Measurements from ENCODE around the gene UBE4A. TPM values are rescaled to one million over a fixed set of nuclear protein-coding genes. Genes with fewer than 3 reads are reported as not detected.

Gene UBE4A
- total and polyA plus RNA-seq, 2 donors (not counting 3 experiments of a cell fraction or from before 2014, with no cell fraction given) = 13.3 to 40.2 TPM

- CTCF ChIA-PET = interaction anchor here (0.7 to 1.8 kb wide), 2 partner anchors 145 kb away, joined by 3 to 6 read pairs; no protein-coding TSS in a partner anchor
- no TSS peak for BruUV-seq (replicated peaks)
- Histone ChIP-seq H3K9me3 (replicated peaks; ENCODE audit: control insufficient read depth, insufficient read depth, low read length) (no peaks in the 10 kb centered on the region), H3K27ac (ENCODE audit: insufficient read depth, low read depth, low read length) (no peak overlapping the region), H4K20me1 (replicated peaks; ENCODE audit: control insufficient read depth, extremely low read depth, insufficient read depth, low read length) (no peaks in the 10 kb centered on the region), H3K4me3 (replicated peaks in 1 of 3; ENCODE audit: insufficient read depth in 1 of 3, low read depth in 1 of 3, low read length in 3 of 3) (no peak overlapping the region), H3K4me1 (ENCODE audit: control insufficient read depth, extremely low read depth, insufficient read depth, low read length) (no peaks in the 10 kb centered on the region), H3K36me3 (ENCODE audit: control insufficient read depth in 2 of 2, extremely low read depth in 1 of 2, insufficient read depth in 2 of 2, low read length in 2 of 2) (no peaks in the 10 kb centered on the region), H2AFZ (ENCODE audit: low read depth, low read length) (no peak overlapping the region), H3K4me2 (ENCODE audit: insufficient read depth, low read length) (no peak overlapping the region), H3K9ac (replicated peaks; ENCODE audit: extremely low read depth, insufficient read depth, low read length) (no peak overlapping the region), H3K79me2 (ENCODE audit: control insufficient read depth, insufficient read depth, low read length) (no peaks in the 10 kb centered on the region), H3K9me1 (replicated peaks; ENCODE audit: control insufficient read depth, extremely low read depth, insufficient read depth, low read length) (no peaks in the 10 kb centered on the region), H3K27me3 (ENCODE audit: control insufficient read depth in 2 of 2, insufficient read depth in 2 of 2, low read length in 2 of 2) (peaks cover 7 to 24% of the 10 kb centered on the region in 2 experiments)
- intact Hi-C loops (cut with micrococcal nuclease) (no loop called here), dilution Hi-C loops (cut with MboI; ENCODE audit: extremely low pct_ligation_motif_present, low sequenced_read_pairs) (no loop called here)
- no peak for TF ChIP-seq GATA2 (IDR thresholded peaks at IDR 0.05; ENCODE audit: insufficient read depth, insufficient read length, low read depth, low read length)
- no peak for TF ChIP-seq POLR2A (IDR thresholded peaks at IDR 0.05; ENCODE audit: low read depth, low read length)
- DNase-seq (ENCODE audit: low read depth, low spot score) (no peak), FAIRE-seq (no peak)
- POLR2A ChIA-PET = no interaction called here
Measured at GRCh38 chr11:118343248-118343647, 16.2 kb upstream of the UBE4A start.

- Histone ChIP-seq H3K27ac (ENCODE audit: insufficient read depth, low read depth, low read length) (no peak within 1 kb of the TSS), H3K9me3 (replicated peaks; ENCODE audit: control insufficient read depth, insufficient read depth, low read length) (no peaks in the 10 kb centered on the region), H3K9me1 (replicated peaks; ENCODE audit: control insufficient read depth, extremely low read depth, insufficient read depth, low read length) (no peaks in the 10 kb centered on the region), H4K20me1 (replicated peaks; ENCODE audit: control insufficient read depth, extremely low read depth, insufficient read depth, low read length) (no peaks in the 10 kb centered on the region), H3K9ac (replicated peaks; ENCODE audit: extremely low read depth, insufficient read depth, low read length) (no peak within 1 kb of the TSS), H2AFZ (ENCODE audit: low read depth, low read length) (no peak within 1 kb of the TSS), H3K79me2 (ENCODE audit: control insufficient read depth, insufficient read depth, low read length) (no peaks in the 10 kb centered on the region), H3K36me3 (ENCODE audit: control insufficient read depth in 2 of 2, extremely low read depth in 1 of 2, insufficient read depth in 2 of 2, low read length in 2 of 2) (no peaks in the 10 kb centered on the region), H3K4me3 (replicated peaks in 1 of 3; ENCODE audit: insufficient read depth in 1 of 3, low read depth in 1 of 3, low read length in 3 of 3) (no peak within 1 kb of the TSS), H3K4me1 (ENCODE audit: control insufficient read depth, extremely low read depth, insufficient read depth, low read length) (no peaks in the 10 kb centered on the region), H3K4me2 (ENCODE audit: insufficient read depth, low read length) (no peak within 1 kb of the TSS), H3K27me3 (ENCODE audit: control insufficient read depth in 2 of 2, insufficient read depth in 2 of 2, low read length in 2 of 2) (peaks cover 9 to 25% of the 10 kb centered on the region in 2 experiments)
- FAIRE-seq (no peak), DNase-seq (ENCODE audit: low read depth, low spot score) (no peak)
- no TSS peak for BruUV-seq (replicated peaks)
- ChIA-PET CTCF (interaction anchor here (0.7 kb wide), 1 partner anchor 145 kb away, joined by 3 read pairs; no protein-coding TSS in a partner anchor), POLR2A (no interaction called here)
- dilution Hi-C loops (cut with MboI; ENCODE audit: extremely low pct_ligation_motif_present, low sequenced_read_pairs) = no loop called here
- intact Hi-C loops (cut with micrococcal nuclease) = no loop called here
- TF ChIP-seq FOS (IDR thresholded peaks at IDR 0.05; ENCODE audit: borderline replicate concordance, insufficient read depth, low read length) (no peak), GATA2 (IDR thresholded peaks at IDR 0.05; ENCODE audit: insufficient read depth, insufficient read length, low read depth, low read length) (no peak), MYC (IDR thresholded peaks at IDR 0.05; ENCODE audit: low read depth, low read length) (no peak), EZH2 (IDR thresholded peaks at IDR 0.05; ENCODE audit: borderline replicate concordance, low read depth, low read length, severe bottlenecking) (no peak), POLR2AphosphoS5 (IDR thresholded peaks at IDR 0.05; ENCODE audit: insufficient read depth, low read depth, low read length) (no peak), MAX (IDR thresholded peaks at IDR 0.05; ENCODE audit: insufficient read depth, insufficient read length) (no peak), CTCF (IDR thresholded peaks at IDR 0.05; ENCODE audit: extremely low read depth in 1 of 2, insufficient read depth in 1 of 2, low read depth in 1 of 2, low read length in 2 of 2) (no peak), JUN (IDR thresholded peaks at IDR 0.05; ENCODE audit: borderline replicate concordance, insufficient read depth, insufficient read length, low read depth) (no peak)
Measured at GRCh38 chr11:118343981-118344515, 15.4 kb upstream of the UBE4A start, which contains the start of gene CD3G. Gene CD3G, plus strand, starts transcription at chr11:118344344. Its CDS starts 80 bp downstream, at chr11:118344424.

All from endothelial cell of umbilical vein (primary cell).